GM19372 (cell line): ENCODE data around the gene SRGAP2B.
"Not testable (repeated sequence)": the region's sequence is repeated elsewhere in the genome, so short reads cannot be mapped to it uniquely, and the experiment has no call there.

Experiments used
- ATAC-seq: cut with Tn5 transposase; IDR thresholded peaks from one replicate; pipeline ENCODE4 v1.9.1; 2021; ENCODE audit warnings: mild to moderate bottlenecking, low read depth, moderate library complexity; ENCODE audit not compliant: unreplicated experiment

Gene SRGAP2B

DNA sequence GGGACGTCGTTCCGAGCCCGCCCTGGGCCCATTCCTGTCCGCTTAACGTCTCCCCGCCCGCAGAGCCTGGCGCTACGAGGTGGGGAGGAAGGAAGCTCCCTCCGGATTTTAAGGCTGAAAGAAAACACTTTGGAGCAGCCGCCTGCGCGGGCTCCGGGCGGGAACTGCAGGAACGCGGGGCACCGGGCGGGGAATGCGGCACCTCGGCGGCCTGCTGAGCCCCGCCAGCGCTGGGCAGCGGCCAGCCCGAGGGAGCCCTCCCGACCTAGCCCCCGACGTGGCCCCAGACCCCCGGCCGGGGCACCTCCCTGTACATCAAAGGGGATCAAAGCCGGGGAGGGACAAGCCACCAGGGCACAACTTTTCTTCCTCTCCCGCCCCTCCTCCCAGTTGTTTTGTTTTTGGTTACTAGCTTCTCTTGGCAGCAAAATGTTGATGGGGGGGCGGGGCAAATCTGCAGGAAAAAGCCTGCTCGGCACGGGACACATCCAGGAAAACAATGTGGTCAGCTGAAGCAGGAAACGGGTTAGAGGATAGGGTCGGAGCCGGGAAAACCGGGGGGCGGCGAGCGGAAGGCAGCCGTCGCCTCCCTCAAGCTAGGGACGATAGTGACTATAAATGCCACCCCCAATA, 1.5 kb downstream of the SRGAP2B start:
- ATAC-seq = not testable (repeated sequence)

- ATAC-seq = not testable (repeated sequence)
Measured at GRCh38 chr1:145082483-145083255, 12.5 kb downstream of the SRGAP2B start.

DNA sequence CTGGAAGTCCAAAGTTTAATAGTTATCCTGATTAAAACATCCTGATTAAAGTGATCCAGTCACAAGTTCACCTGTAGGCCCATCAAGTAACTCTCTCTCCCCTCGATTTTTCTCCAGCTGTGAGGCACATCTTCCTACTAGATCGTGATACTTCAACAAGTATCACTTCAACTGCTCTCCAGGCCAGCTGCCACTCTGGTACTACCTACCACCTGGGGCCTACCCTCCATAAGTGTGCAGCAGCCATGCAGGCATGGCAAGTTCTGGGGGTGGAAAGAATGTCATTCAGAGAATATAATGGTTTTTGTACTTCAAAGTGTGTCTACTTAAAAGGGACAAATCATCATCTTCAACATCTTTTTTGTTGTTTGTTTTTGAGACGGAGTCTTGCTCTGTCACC, 14.9 kb downstream of the SRGAP2B start:
- not testable (repeated sequence) for ATAC-seq

DNA sequence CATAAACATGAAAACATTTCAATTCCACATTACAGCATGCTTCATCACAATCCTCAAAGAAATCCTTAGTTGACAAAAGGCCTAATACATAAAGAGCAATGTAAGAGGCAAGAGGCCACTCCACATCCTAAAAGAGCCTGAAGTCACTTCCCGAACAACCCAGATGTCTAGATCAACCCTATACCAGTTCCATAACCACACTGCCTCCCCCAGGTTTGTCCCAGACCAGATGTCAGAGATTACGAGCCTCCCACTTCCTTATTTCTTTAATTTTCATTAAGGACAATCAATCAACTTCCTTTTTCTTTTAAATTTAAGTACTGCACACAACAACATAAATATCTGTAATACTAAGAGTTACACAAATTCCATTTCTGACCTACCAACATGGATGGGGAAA, 15.4 kb downstream of the SRGAP2B start:
- ATAC-seq = not testable (repeated sequence)

GRCh38 chr1:145078787-145079370, 16.2 kb downstream of the SRGAP2B start:
- ATAC-seq = not testable (repeated sequence)

- ATAC-seq = not testable (repeated sequence)
Measured at GRCh38 chr1:145077872-145078786, 17.0 kb downstream of the SRGAP2B start.

DNA sequence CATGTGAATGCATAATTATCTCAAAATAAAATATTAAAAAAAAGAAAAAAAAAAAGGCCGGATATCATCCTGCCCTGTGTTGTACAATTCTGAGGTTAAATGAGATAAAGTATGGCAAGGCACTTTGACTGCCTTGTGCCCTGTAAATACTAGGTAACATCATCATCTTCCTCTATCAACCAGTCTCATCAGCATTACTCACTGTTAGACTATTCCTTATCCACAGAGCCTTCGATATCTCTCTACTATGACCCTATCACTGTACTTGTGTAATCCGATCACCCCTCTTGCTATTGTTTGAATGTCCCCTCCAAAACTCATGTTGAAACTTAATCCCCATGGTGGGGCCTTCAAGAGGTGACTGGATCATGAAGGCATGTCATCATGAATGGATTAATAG, 18.3 kb downstream of the SRGAP2B start:
- not testable (repeated sequence) for ATAC-seq

DNA sequence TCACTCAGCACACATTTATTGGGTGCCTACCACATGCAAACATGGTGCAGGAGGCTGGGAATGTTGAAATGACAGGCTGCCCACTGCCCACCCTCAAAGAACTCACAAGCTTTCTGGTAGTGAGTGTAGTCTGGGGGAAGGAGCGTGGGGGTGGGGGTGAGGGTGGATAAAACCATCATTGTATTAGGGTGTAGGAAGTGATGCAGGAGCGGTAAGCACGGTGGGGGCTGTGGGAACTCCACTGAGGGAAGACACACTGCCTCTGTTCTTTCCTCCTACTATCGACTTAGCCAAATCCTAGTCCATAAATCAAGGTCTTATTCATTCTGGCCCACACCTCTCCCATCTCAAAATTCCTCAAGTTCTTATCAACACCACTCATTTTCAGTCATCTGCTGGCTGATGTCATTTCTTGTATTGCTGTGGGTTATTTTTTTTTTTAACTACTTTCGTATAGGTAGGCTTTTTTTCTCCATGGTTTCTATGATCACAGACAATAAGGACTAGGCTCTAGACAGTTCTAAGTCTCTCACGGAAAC, 21.0 kb downstream of the SRGAP2B start:
- not testable (repeated sequence) for ATAC-seq

DNA sequence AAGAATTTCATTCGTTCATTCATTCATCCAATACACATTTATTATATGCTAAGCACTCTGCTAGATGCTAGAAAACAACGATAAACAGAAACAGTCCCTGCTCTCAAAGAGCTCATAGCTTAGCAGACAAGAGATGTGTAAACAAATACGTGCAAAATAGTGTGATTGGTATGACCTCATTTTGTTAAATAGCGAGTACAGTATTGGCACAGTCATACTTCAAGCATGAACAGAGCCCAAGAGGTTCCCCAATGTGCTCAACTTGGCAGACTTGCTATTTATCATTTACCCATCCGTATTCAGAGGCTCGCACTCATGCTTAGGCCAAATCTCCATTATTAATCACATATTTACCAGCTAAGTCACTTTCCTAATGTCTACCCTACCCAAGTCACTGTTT, 23.6 kb downstream of the SRGAP2B start:
- ATAC-seq = not testable (repeated sequence)

DNA sequence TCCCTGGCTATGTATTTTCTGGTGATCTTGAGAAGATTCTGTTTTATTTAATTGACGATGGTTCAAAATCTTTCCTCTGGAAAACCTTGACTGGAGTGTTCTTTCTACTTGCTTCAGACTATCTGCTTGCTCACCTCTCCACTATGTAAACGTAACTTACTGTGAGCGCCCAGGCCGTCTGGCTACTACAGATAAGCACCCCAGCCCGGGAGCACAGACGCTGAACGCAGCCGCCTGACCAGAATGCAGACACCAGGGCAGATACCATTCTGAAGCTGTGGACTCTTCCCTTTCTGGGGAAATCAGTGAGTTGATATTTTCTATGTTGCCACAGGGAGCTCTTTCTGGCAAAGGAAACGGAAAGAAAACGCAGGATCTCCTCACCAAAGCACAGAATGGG, 28.6 kb downstream of the SRGAP2B start:
- ATAC-seq = not testable (repeated sequence)

DNA sequence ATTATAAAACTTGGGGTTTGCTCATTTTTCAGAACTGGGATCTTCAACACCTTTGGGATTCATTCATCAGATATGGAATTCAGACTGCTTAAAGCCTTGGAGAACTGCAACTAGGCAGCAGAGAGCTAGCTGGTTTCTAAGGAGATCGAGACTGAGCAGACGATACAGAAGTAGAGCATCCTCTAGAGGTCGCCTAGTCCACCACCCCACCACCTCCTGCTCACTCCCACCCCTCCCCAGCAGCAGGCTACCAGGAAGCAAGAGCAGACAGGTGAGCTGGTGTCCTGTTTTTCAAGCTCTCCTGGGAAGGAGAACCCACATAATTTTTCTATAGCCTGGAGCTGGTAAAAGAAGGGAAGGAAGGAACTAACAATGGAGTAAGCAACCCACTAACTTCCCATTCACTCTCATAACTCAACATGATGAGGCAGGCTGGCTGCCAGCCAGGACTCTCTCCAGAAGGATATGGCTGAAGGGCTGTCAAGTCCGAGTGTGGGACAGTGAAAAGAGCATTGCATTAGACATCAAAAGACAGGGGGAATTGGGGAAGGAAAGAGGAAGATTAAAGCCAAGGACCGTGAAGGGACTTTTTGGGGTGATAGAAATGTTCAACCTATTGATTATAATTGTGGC, 29.8 kb downstream of the SRGAP2B start:
- ATAC-seq = not testable (repeated sequence)

DNA sequence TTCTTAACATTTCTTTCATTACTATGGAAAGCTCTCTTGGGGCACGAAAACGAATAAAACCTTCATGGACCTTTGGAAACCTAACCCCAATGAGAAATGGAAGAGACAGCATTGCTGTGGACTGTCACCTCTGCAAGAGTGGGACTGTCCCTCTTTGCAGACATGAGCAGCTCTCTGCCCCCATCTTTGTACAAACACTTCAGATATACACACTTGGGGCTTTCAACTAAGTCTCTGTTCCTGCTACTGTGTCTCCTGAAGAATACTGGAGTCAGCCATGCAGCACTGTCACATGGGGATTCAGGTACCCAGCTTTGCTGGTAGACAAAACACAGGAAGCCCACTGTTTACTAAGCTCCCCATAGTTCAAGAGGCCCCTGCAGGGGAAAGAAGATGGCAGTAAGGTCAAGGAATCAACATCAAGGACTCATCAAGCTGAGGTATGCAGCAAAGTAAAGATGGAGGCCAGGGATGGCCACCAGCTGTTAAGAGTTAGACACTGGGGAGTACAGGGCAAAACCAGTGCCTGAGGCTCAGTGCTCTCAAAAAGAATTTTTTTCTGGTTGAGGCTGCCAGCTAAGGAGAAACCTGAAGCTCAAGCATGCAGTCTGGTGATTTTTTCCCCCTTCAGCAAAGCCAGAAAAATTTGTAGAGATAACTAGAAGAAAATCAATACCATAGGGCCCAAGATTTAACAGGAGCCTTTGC, 31.0 kb downstream of the SRGAP2B start:
- ATAC-seq = not testable (repeated sequence)

DNA sequence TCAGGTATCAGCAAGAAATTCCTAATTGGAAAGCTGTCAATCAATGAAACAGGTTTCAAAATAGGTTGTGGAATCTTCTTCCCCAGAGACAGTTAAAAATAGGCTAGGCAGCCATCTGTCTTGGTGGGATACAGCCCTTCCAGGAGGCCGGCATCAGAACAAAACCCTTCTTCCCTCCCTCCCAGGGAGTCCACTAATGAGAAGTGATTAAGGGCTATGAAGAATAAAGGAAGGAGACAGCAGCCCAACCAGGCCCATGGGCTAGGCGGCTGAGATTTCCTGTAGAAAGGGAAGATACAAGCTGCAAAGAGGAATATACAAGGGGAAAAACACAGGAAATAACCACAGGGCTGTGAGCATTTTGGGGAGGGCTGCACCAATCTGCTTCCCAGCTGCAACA, 31.8 kb downstream of the SRGAP2B start:
- ATAC-seq = not testable (repeated sequence)

GRCh38 chr1:145058184-145058583, 36.9 kb downstream of the SRGAP2B start:
- peak; percentile 51 for ATAC-seq

GRCh38 chr1:145055217-145055760, 39.8 kb downstream of the SRGAP2B start:
- peak; percentile 97 for ATAC-seq

DNA sequence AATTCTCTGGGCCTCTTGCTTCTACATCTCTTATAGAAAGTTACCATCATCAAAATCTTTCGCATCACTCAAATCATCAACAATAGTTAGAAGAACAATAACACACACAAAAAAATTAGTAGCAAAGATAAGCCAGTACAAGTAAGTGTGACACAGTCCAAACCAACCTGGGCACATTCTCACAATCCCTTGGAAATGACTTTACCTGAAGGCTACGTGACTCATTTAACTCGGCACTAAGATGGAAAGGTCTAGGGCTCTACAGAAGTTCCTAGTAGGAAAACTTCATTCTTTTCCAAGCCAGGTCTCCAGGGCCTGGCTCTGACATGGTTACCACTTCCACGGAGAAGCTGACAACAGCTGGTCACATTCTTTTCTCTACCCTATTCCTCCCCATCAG, 41.7 kb downstream of the SRGAP2B start:
- ATAC-seq = not testable (repeated sequence)

- ATAC-seq = not testable (repeated sequence)
Measured at GRCh38 chr1:145052019-145052776, 42.9 kb downstream of the SRGAP2B start.
